GM12864 (cell line): ENCODE results near the gene AADAT.

Experiments
- DNase-seq: peaks from one replicate; pipeline ENCODE4 v3.0.0-alpha.2; 2011; ENCODE audit warnings: low read depth
- H3K4me3 ChIP-seq: 2 replicates; pipeline ENCODE4 v1.5.1; 2011; ENCODE audit warnings: mild to moderate bottlenecking, low read depth, low read length, control low read depth
- CTCF ChIP-seq: IDR thresholded peaks from 2 replicates; pipeline ENCODE4 v1.5.1; 2011; ENCODE audit warnings: low read depth, mild to moderate bottlenecking, moderate library complexity, low read length, control low read depth, inconsistent platforms; ENCODE audit errors: missing control alignments

Gene AADAT

GRCh38 chr4:170090352-170091052 lies 746 bp upstream of the AADAT start:
- DNase-seq, result no peak
- TF ChIP-seq CTCF, result no peak
- no peak overlapping the region for H3K4me3 ChIP-seq

- DNase-seq, result no peak
- TF ChIP-seq CTCF, result no peak
- H3K4me3 ChIP-seq, result no peak overlapping the region
Observed at GRCh38 chr4:170089274-170089667, 485 bp downstream of the AADAT start.

GRCh38 chr4:170088716-170089115 lies 1.0 kb downstream of the AADAT start:
- no peak overlapping the region for H3K4me3 ChIP-seq
- DNase-seq, result no peak
- no peak for TF ChIP-seq CTCF

GRCh38 chr4:170087163-170087700 lies 2.5 kb downstream of the AADAT start:
- DNase-seq, result no peak
- H3K4me3 ChIP-seq, result no peak overlapping the region
- TF ChIP-seq CTCF, result no peak

- DNase-seq, result no peak
- no peak for TF ChIP-seq CTCF
- no peak overlapping the region for H3K4me3 ChIP-seq
Observed at GRCh38 chr4:170083541-170083940, 6.2 kb downstream of the AADAT start.

- H3K4me3 ChIP-seq, result no peak overlapping the region
- DNase-seq, result no peak
- TF ChIP-seq CTCF, result no peak
Observed at GRCh38 chr4:170080496-170080895, 9.3 kb downstream of the AADAT start.

- H3K4me3 ChIP-seq, result no peak overlapping the region
- TF ChIP-seq CTCF, result no peak
- no peak for DNase-seq
Observed at GRCh38 chr4:170079981-170080380, 9.8 kb downstream of the AADAT start.
